Activated CD4-positive, alpha-beta T cell treated with anti-CD3 and anti-CD28 coated beads for 36 hours (primary cell): Measurements from ENCODE around the gene GAPT. TPM values are rescaled to one million over a fixed set of nuclear protein-coding genes. Genes with fewer than 3 reads are reported as not detected.

Experiments
- ATAC-seq: fragments of 200-7000 bp; cut with Tn5 transposase; one replicate; pipeline ENCODE4 v1.10.0; 2021; ENCODE audit warnings: mild to moderate bottlenecking, moderate library complexity
- CTCF ChIA-PET: fragments of 350-600 bp; sonication (Branson Sonifier 250); formaldehyde crosslinking; loops from one replicate; lab custom pipeline; 2021; ENCODE audit warnings: antibody characterized with exemption; lab: Charles Lee
- POLR2A ChIA-PET: fragments of 350-600 bp; sonication (Branson Sonifier 250); formaldehyde crosslinking; loops from one replicate; lab custom pipeline; 2021; ENCODE audit warnings: antibody characterized with exemption, inconsistent platforms; lab: Charles Lee
- DNase-seq: peaks from one replicate; pipeline ENCODE4 v3.0.0-alpha.2; 2020
- H3K27ac Mint-ChIP-seq: one replicate; pipeline ENCODE4 v1.8.0; 2021; ENCODE audit warnings: mixed read lengths
- H3K27me3 Mint-ChIP-seq: one replicate; pipeline ENCODE4 v1.8.0; 2021; ENCODE audit warnings: mixed read lengths
- H3K36me3 Mint-ChIP-seq: one replicate; pipeline ENCODE4 v1.8.0; 2021; ENCODE audit warnings: low read depth, mixed read lengths
- H3K4me1 Mint-ChIP-seq: one replicate; pipeline ENCODE4 v1.8.0; 2021; ENCODE audit warnings: mixed read lengths
- H3K4me3 Mint-ChIP-seq: one replicate; pipeline ENCODE4 v1.8.0; 2021; ENCODE audit warnings: mild to moderate bottlenecking, moderate library complexity, mixed read lengths
- H3K9me3 Mint-ChIP-seq: one replicate; pipeline ENCODE4 v1.8.0; 2021; ENCODE audit warnings: low read depth, mixed read lengths
- intact Hi-C, 2 experiments: fragments of 100-400 bp; cut with DNase I in 1 of 2; cut with micrococcal nuclease in 1 of 2; formaldehyde crosslinking; loops; one replicate each; pipeline versions ENCODE4 v1.14.2 to v1.15.1; 2022 to 2024; cut with DNase I, micrococcal nuclease
- total RNA-seq, 2 experiments: library from RNA; stranded (reverse); gene quantifications; one replicate each; pipeline ENCODE4 v1.2.3, GENCODE V29; 2021

The GAPT gene
- total RNA-seq = not detected

GRCh38 chr5:58491216-58491892 is at the start of gene GAPT:
Gene GAPT, plus strand, starts transcription at chr5:58491435. Its CDS starts 3,102 bp downstream, at chr5:58494537.
- H3K27ac Mint-ChIP-seq = no peak within 1 kb of the TSS
- no peak for DNase-seq
- H3K36me3 Mint-ChIP-seq = no peaks in the 10 kb centered on the region
- no peaks in the 10 kb centered on the region for H3K9me3 Mint-ChIP-seq
- H3K4me3 Mint-ChIP-seq = no peak within 1 kb of the TSS
- H3K4me1 Mint-ChIP-seq = no peaks in the 10 kb centered on the region
- ChIA-PET CTCF (no interaction called here), POLR2A (no interaction called here)
- intact Hi-C loops = no loop called here
- no peak for ATAC-seq
- H3K27me3 Mint-ChIP-seq = peaks cover 10% of the 10 kb centered on the region

GRCh38 chr5:58444805-58445204 is 46.4 kb upstream of the GAPT start:
- POLR2A ChIA-PET = no interaction called here
- Mint-ChIP-seq H3K27ac (no peak overlapping the region), H3K9me3 (no peaks in the 10 kb centered on the region), H3K4me1 (no peaks in the 10 kb centered on the region), H3K4me3 (no peak overlapping the region), H3K27me3 (peaks cover 2% of the 10 kb centered on the region), H3K36me3 (no peaks in the 10 kb centered on the region)
- CTCF ChIA-PET = no interaction called here
- ATAC-seq = no peak
- intact Hi-C loops = no loop called here
- DNase-seq = no peak

- ChIA-PET CTCF (interaction anchor here (1.8 kb wide), 1 partner anchor 15 kb away, joined by 8 read pairs; no protein-coding TSS in a partner anchor), POLR2A (no interaction called here)
- intact Hi-C loops = no loop called here
- DNase-seq (peak; percentile 5), ATAC-seq (no peak)
- H3K4me3 Mint-ChIP-seq = no peak overlapping the region
- no peaks in the 10 kb centered on the region for H3K9me3 Mint-ChIP-seq
- no peak overlapping the region for H3K27ac Mint-ChIP-seq
- peaks cover 2% of the 10 kb centered on the region for H3K27me3 Mint-ChIP-seq
- H3K4me1 Mint-ChIP-seq = no peaks in the 10 kb centered on the region
- H3K36me3 Mint-ChIP-seq = no peaks in the 10 kb centered on the region
These were observed 45.2 kb upstream of the GAPT start for GRCh38 chr5:58446024-58446423.

- CTCF ChIA-PET = interaction anchor here (1.8 kb wide), 1 partner anchor 14 kb away, joined by 8 read pairs; no protein-coding TSS in a partner anchor
- POLR2A ChIA-PET = no interaction called here
- DNase-seq = no peak
- no peak overlapping the region for H3K27ac Mint-ChIP-seq
- H3K9me3 Mint-ChIP-seq = no peaks in the 10 kb centered on the region
- intact Hi-C loops = no loop called here
- no peak for ATAC-seq
- peaks cover under 1% of the 10 kb centered on the region for H3K27me3 Mint-ChIP-seq
- H3K4me3 Mint-ChIP-seq = no peak overlapping the region
- no peaks in the 10 kb centered on the region for H3K4me1 Mint-ChIP-seq
- no peaks in the 10 kb centered on the region for H3K36me3 Mint-ChIP-seq
These were observed 44.0 kb upstream of the GAPT start for GRCh38 chr5:58447226-58447625.

- CTCF ChIA-PET = interaction anchor here (2.6 kb wide), 1 partner anchor 11 kb away, joined by 16 read pairs; the partner anchor contains the start of gene PLK2
- no peaks in the 10 kb centered on the region for H3K4me1 Mint-ChIP-seq
- H3K27ac Mint-ChIP-seq = no peak overlapping the region
- POLR2A ChIA-PET = no interaction called here
- intact Hi-C loops = no loop called here
- H3K36me3 Mint-ChIP-seq = peaks cover 1% of the 10 kb centered on the region
- H3K9me3 Mint-ChIP-seq = no peaks in the 10 kb centered on the region
- H3K27me3 Mint-ChIP-seq = peaks cover 4% of the 10 kb centered on the region
- DNase-seq (no peak), ATAC-seq (no peak)
- no peak overlapping the region for H3K4me3 Mint-ChIP-seq
These were observed 41.2 kb upstream of the GAPT start for GRCh38 chr5:58450018-58450417.

- DNase-seq (no peak), ATAC-seq (no peak)
- H3K4me1 Mint-ChIP-seq = no peaks in the 10 kb centered on the region
- CTCF ChIA-PET = interaction anchor here (0.6 to 2.6 kb wide), 2 partner anchors 10 kb away, joined by 3 to 16 read pairs; partner anchors contain the start of gene PLK2
- no peak overlapping the region for H3K27ac Mint-ChIP-seq
- POLR2A ChIA-PET = no interaction called here
- H3K9me3 Mint-ChIP-seq = no peaks in the 10 kb centered on the region
- H3K4me3 Mint-ChIP-seq = no peak overlapping the region
- intact Hi-C loops = no loop called here
- H3K36me3 Mint-ChIP-seq = peaks cover 3% of the 10 kb centered on the region
- H3K27me3 Mint-ChIP-seq = peaks cover 4% of the 10 kb centered on the region
These were observed 40.2 kb upstream of the GAPT start for GRCh38 chr5:58450811-58451629.

- H3K27ac Mint-ChIP-seq = no peak overlapping the region
- ChIA-PET CTCF (interaction anchor here (2.6 kb wide), 1 partner anchor 9 kb away, joined by 16 read pairs; the partner anchor contains the start of gene PLK2), POLR2A (no interaction called here)
- H3K4me1 Mint-ChIP-seq = no peaks in the 10 kb centered on the region
- H3K27me3 Mint-ChIP-seq = peaks cover 4% of the 10 kb centered on the region
- peaks cover 3% of the 10 kb centered on the region for H3K36me3 Mint-ChIP-seq
- no peak for ATAC-seq
- no peak overlapping the region for H3K4me3 Mint-ChIP-seq
- no peak for DNase-seq
- no peaks in the 10 kb centered on the region for H3K9me3 Mint-ChIP-seq
- intact Hi-C loops = no loop called here
These were observed 39.3 kb upstream of the GAPT start for GRCh38 chr5:58451732-58452565.

- intact Hi-C loops = no loop called here
- DNase-seq (no peak), ATAC-seq (no peak)
- H3K36me3 Mint-ChIP-seq = peaks cover 3% of the 10 kb centered on the region
- peaks cover 4% of the 10 kb centered on the region for H3K27me3 Mint-ChIP-seq
- no peak overlapping the region for H3K27ac Mint-ChIP-seq
- ChIA-PET POLR2A (no interaction called here), CTCF (no interaction called here)
- H3K9me3 Mint-ChIP-seq = no peaks in the 10 kb centered on the region
- H3K4me1 Mint-ChIP-seq = no peaks in the 10 kb centered on the region
- H3K4me3 Mint-ChIP-seq = no peak overlapping the region
These were observed 38.5 kb upstream of the GAPT start for GRCh38 chr5:58452566-58453258.

- no peak overlapping the region for H3K4me3 Mint-ChIP-seq
- DNase-seq = no peak
- CTCF ChIA-PET = no interaction called here
These were observed 37.9 kb upstream of the GAPT start for GRCh38 chr5:58453306-58453705.

GRCh38 chr5:58454025-58454424 is 37.2 kb upstream of the GAPT start:
- Mint-ChIP-seq H3K9me3 (no peaks in the 10 kb centered on the region), H3K27ac (no peak overlapping the region), H3K27me3 (peaks cover 13% of the 10 kb centered on the region), H3K4me1 (peaks cover 3% of the 10 kb centered on the region), H3K36me3 (peaks cover 3% of the 10 kb centered on the region), H3K4me3 (no peak overlapping the region)
- ChIA-PET POLR2A (no interaction called here), CTCF (no interaction called here)
- intact Hi-C loops = no loop called here
- ATAC-seq (no peak), DNase-seq (no peak)

More at GRCh38 chr5:58453306-58453705, 37.9 kb upstream of the GAPT start:
- intact Hi-C loops = no loop called here
- ATAC-seq = no peak
- H3K27ac Mint-ChIP-seq = no peak overlapping the region
- H3K4me1 Mint-ChIP-seq = no peaks in the 10 kb centered on the region
- H3K9me3 Mint-ChIP-seq = no peaks in the 10 kb centered on the region
- H3K27me3 Mint-ChIP-seq = peaks cover 7% of the 10 kb centered on the region
- H3K36me3 Mint-ChIP-seq = peaks cover 3% of the 10 kb centered on the region
- POLR2A ChIA-PET = no interaction called here

GRCh38 chr5:58455066-58455465 is 36.2 kb upstream of the GAPT start:
- CTCF ChIA-PET = no interaction called here
- Mint-ChIP-seq H3K4me1 (peaks cover 3% of the 10 kb centered on the region), H3K9me3 (no peaks in the 10 kb centered on the region)

More at GRCh38 chr5:58455066-58455465, 36.2 kb upstream of the GAPT start:
- intact Hi-C loops = no loop called here
- DNase-seq = no peak
- Mint-ChIP-seq H3K27ac (no peak overlapping the region), H3K36me3 (peaks cover 3% of the 10 kb centered on the region), H3K27me3 (peaks cover 15% of the 10 kb centered on the region), H3K4me3 (no peak overlapping the region)
- POLR2A ChIA-PET = no interaction called here
- ATAC-seq = no peak
